GM19372 (cell line): ENCODE measurements around the gene TMEM259.

Source experiments
- ATAC-seq: cut with Tn5 transposase; IDR thresholded peaks from one replicate; pipeline ENCODE4 v1.9.1; 2021; ENCODE audit warnings: mild to moderate bottlenecking, low read depth, moderate library complexity; ENCODE audit not compliant: unreplicated experiment

TMEM259 gene

GRCh38 chr19:1017906-1018305, 3.0 kb downstream of the TMEM259 start:
- ATAC-seq: no peak

GRCh38 chr19:1017115-1017905, 3.6 kb downstream of the TMEM259 start:
- no peak for ATAC-seq

GRCh38 chr19:1016647-1017114, 4.2 kb downstream of the TMEM259 start:
- no peak for ATAC-seq

GRCh38 chr19:1015782-1016646, 4.9 kb downstream of the TMEM259 start:
- no peak for ATAC-seq

- no peak for ATAC-seq
These were observed 5.7 kb downstream of the TMEM259 start for GRCh38 chr19:1015061-1015781.

GRCh38 chr19:1014161-1015060, 6.5 kb downstream of the TMEM259 start:
- ATAC-seq: no peak

GRCh38 chr19:1013218-1013617, 7.7 kb downstream of the TMEM259 start:
- ATAC-seq: no peak

- no peak for ATAC-seq
These were observed 8.6 kb downstream of the TMEM259 start for GRCh38 chr19:1012334-1012733.

- ATAC-seq: no peak
These were observed 9.0 kb downstream of the TMEM259 start for GRCh38 chr19:1011831-1012333.

GRCh38 chr19:1010586-1011510, 10.1 kb downstream of the TMEM259 start:
- no peak for ATAC-seq

GRCh38 chr19:1009981-1010538, 10.9 kb downstream of the TMEM259 start:
- ATAC-seq: no peak

GRCh38 chr19:1009041-1009980, 11.6 kb downstream of the TMEM259 start:
- ATAC-seq: no peak

- no peak for ATAC-seq
These were observed 12.5 kb downstream of the TMEM259 start for GRCh38 chr19:1008268-1009040.

GRCh38 chr19:1007399-1008251, 13.3 kb downstream of the TMEM259 start:
- ATAC-seq: no peak

GRCh38 chr19:1006711-1007398, 14.1 kb downstream of the TMEM259 start:
- no peak for ATAC-seq
